GM13977 (cell line): ENCODE data around the gene PHOX2B.
"Not testable (repeated sequence)": the region's sequence is repeated elsewhere in the genome, so short reads cannot be mapped to it uniquely, and the experiment has no call there.

Experiments
- DNase-seq: peaks from one replicate; pipeline ENCODE4 v3.0.0; 2012; ENCODE audit warnings: low spot score
- in situ Hi-C: fragments of 300-500 bp; cut with MboI; formaldehyde crosslinking; loops from one replicate; pipeline ENCODE4 v1.12.0; 2022; ENCODE audit warnings: low sequenced_read_pairs, low pct_unique_long_range_greater_than_20kb, mixed read lengths, inconsistent platforms; ENCODE audit not compliant: unreplicated experiment
- TF ChIP-seq, protein P1 (sequence below): IDR thresholded peaks from 2 replicates; pipeline ENCODE4 v1.5.1; 2012; ENCODE audit warnings: mild to moderate bottlenecking, control low read depth; ENCODE audit not compliant: insufficient read depth; ENCODE audit errors: extremely low read depth, missing control alignments

The PHOX2B gene

DNA sequence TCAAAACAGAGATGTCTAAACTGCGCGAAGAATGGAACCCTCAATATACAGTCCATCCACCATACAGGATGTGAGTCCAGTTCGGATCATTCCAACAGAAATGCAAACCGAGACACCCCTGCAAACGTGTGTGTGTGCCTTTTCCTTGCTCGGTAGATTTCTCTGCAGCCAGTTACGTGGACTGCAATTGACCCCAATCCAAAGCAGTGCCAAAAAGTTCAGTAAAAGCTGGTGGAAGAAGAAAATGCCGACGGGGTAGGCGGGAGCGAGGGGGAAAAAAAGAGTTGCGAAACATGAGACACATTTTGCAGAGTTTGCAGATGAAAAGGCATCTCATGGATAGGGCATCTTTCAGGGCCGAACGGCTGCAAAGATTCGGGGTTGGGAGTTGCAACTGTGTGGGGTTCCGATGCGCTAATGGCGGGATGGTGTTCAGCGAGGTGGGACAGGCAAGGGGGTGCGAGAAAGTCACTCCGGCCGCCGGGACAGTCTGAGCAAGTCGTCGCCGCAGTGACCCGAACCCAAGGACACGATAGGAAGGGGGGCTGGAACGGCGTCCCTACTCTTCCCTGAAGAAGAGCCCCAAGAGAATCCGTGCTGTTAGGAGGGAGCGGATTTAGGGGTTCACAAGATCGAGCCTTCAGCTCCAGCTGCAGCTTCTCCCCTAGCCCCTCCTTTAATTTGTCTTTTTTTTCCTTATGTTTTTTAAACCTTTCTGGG, 3.8 kb downstream of the PHOX2B start:
- in situ Hi-C loops, result no loop called here
- DNase-seq, result peak; percentile 16
- TF ChIP-seq, protein P1, sequence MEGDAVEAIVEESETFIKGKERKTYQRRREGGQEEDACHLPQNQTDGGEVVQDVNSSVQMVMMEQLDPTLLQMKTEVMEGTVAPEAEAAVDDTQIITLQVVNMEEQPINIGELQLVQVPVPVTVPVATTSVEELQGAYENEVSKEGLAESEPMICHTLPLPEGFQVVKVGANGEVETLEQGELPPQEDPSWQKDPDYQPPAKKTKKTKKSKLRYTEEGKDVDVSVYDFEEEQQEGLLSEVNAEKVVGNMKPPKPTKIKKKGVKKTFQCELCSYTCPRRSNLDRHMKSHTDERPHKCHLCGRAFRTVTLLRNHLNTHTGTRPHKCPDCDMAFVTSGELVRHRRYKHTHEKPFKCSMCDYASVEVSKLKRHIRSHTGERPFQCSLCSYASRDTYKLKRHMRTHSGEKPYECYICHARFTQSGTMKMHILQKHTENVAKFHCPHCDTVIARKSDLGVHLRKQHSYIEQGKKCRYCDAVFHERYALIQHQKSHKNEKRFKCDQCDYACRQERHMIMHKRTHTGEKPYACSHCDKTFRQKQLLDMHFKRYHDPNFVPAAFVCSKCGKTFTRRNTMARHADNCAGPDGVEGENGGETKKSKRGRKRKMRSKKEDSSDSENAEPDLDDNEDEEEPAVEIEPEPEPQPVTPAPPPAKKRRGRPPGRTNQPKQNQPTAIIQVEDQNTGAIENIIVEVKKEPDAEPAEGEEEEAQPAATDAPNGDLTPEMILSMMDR, result no peak

DNA sequence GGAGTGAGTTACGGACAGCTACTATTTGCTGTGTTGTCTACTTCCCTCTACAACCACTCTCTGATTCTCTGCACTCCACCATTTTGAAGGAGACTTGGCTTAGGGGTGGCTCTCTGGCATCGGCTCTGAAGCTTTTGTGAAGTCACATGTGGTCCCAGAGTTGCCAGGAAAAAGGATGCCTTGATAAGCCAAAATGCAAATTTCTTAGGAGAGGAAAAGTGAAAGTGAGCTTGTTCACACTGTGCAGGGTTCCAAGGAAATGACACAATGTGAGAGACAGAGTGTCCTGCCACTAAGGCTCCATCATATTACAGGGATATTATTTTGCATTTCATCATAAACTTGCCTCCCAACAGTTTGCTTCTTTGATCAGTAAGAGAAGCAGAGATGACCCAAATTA, 7.2 kb downstream of the PHOX2B start:
- DNase-seq, result no peak
- TF ChIP-seq, protein P1, result no peak
- in situ Hi-C loops, result no loop called here

DNA sequence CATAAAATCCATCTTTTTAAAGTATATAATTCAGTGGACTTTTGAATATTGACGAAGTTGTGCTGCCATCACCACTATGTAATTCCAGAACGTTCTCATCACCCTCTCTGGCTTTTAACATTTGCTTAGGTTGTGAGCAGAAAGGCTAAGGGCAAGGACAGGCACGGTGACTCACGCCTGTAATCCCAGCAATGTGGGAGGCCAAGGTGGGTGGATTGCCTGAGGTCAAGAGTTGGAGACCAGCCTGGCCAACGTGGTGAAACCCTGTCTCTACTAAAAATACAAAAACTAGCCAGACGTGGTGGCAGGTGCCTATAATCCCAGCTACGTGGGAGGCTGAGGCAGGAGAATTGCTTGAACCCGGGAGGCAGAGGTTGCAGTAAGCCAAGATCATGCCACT, 11.0 kb downstream of the PHOX2B start:
- in situ Hi-C loops, DNase-seq: not testable (repeated sequence)

DNA sequence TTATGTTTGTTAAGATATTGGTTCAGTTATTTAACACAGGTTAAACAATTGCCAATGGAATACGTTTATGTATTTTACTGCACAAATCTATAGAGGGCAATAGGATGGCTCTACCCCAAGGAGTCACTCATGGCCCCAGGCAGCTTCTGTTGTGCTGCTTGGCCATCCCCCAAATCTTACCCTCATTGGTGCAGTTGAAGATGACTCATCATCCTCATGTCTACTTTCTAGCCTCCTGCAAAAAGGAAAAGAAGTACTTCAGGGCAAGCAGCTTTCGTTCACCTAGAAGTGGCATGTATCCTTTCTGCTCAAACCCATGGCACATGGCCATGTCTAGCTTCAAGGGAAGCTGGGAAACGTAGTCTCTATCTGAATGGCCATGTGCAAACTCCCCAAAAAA, 14.2 kb downstream of the PHOX2B start:
- DNase-seq, result no peak
- TF ChIP-seq, protein P1, result no peak
- in situ Hi-C loops, result no loop called here

DNA sequence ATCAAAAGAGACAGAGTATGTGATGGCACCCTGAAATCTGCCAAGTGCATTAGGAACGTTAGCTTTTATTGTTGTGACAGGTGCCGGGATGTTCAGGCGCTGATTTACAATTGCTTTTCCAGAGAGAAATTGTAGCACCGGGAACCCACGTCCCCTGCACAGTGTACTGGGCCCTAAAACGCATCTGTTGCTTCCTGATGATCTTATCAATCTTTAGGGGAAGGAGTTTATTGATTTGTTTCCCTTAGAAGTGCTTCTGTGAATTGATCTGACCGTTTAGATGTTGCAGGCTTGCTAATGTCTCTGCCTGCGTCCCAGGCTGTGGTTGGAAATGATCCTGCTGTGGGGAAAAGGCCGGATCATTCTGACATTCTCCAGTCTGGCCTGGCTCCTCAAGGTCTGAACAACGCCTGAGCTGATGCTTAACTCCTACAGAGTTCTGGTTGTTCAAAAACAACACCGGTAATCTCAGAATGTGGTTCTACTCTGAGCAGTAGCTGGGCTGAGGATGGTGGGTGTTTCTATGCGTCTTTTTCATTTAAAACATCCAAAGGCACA, 16.9 kb downstream of the PHOX2B start:
- DNase-seq, result no peak
- in situ Hi-C loops, result no loop called here

DNA sequence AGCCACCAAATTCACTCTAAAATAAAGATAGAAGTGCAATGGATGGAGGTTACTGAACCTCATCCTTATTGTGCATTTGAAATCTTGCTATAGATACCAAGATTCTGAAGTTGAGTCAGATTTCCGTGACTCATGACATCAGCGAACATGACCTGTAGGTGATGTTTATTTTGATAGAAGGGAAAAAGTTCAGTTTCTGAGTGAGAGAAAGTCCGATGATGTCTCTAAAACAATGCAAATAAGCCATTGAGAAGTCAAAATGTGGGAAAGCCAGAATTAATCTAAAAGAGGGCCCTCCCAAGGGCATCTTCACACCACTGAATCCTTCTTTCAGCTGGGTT, 20.0 kb downstream of the PHOX2B start:
- in situ Hi-C loops, result no loop called here
- no peak for DNase-seq
- TF ChIP-seq, protein P1, result no peak

More for the DNA sequence above, 16.9 kb downstream of the PHOX2B start:
- TF ChIP-seq, protein P1, result no peak

DNA sequence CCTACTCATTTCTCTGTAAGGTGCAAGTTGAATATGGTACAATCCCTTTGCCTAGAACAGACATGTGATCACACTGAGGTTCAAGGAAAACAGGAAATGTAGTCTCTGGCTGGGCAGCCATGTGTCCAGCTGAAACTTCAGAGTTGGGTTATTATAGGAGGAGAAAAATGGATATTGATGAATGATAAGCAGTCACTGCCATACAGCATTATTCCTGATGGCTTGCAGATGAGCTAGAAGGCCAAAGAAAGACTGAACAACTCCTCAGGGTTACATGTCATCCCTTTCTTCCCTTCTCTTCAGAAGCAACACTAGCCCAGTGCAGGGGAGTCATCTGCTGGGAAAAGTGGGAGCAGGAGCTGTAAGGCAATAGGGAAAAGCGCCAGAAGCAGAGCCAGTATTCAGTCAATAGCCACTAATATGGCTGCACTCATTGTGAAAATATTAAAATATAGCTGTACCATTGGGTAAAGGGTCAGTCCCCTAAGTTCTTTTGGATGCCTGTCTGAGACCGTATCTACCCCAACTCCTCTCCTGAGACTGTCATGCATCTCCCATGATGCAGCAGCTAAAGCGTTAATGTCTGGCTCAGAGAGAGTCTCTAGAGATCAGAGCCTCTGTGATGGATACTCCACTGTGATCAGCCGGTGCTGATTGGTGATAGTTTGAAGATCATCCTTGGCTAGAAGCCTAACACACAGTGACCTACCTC, 20.5 kb downstream of the PHOX2B start:
- TF ChIP-seq, protein P1, result no peak
- DNase-seq, result no peak
- in situ Hi-C loops, result no loop called here
